ENCODE results near the gene SUPT6H. TPM values are rescaled to one million over a fixed set of nuclear protein-coding genes. Genes with fewer than 3 reads are reported as not detected.

The SUPT6H gene
- total and polyA plus RNA-seq, 9 of the 15 experiments (the other 6 are each of a cell fraction or from before 2014, with no cell fraction given), result 1.7 to 77.7 (median 49.2) TPM

GRCh38 chr17:28726627-28727491, 64.9 kb downstream of the SUPT6H start (continued):
- TF ChIP-seq HMGN3 (IDR thresholded peaks at IDR 0.05; ENCODE audit: borderline replicate concordance, extremely low read depth, insufficient read length, low read depth, low read length), result peak; percentile 70
- TF ChIP-seq MYC (IDR thresholded peaks at IDR 0.05; ENCODE audit: low read depth, low read length), result peak; percentile 94
- no peak for TF ChIP-seq MYC (CRISPR knock-in tag; IDR thresholded peaks at IDR 0.05; ENCODE audit: borderline replicate concordance, low read depth)
- 0 out of 2 replicates have a peak, but pooled peaks have one; percentile 12 for TF ChIP-seq ZFPM2 (CRISPR knock-in tag; IDR thresholded peaks at IDR 0.05)
- TF ChIP-seq ZHX1 (conservative IDR thresholded peaks at IDR 0.05; ENCODE audit: low read length), result 0 out of 2 replicates have a peak, but pooled peaks have one; percentile 37
- peak; percentile 61 for TF ChIP-seq RBM22 (IDR thresholded peaks at IDR 0.05; ENCODE audit: low read depth, low read length, poor library complexity, severe bottlenecking)
- TF ChIP-seq POU5F1 (IDR thresholded peaks at IDR 0.05; ENCODE audit: borderline replicate concordance, low read depth, low read length, partially characterized antibody), result peak; percentile 3
- peak; percentile 52 for TF ChIP-seq ZBED1 (IDR thresholded peaks at IDR 0.05)
- TF ChIP-seq SIN3B (IDR thresholded peaks at IDR 0.05; ENCODE audit: low read depth), result no peak
- peak; percentile 64 to 97; a peak in 3 of 4 replicates for TF ChIP-seq SIN3A (IDR thresholded peaks at IDR 0.05; ENCODE audit: borderline replicate concordance in 2 of 2, control insufficient read depth in 1 of 2, low read depth in 2 of 2, low read length in 2 of 2)
- TF ChIP-seq E2F4 (CRISPR knock-in tag; IDR thresholded peaks at IDR 0.05; ENCODE audit: low read depth), result 0 out of 2 replicates have a peak, but pooled peaks have one; percentile 42
- TF ChIP-seq TBL1XR1 (IDR thresholded peaks at IDR 0.05; ENCODE audit: low read length in 2 of 2), result peak; percentile 52 to 57; a peak in 2 of 4 replicates
- TF ChIP-seq SPI1 (IDR thresholded peaks at IDR 0.05; ENCODE audit: borderline replicate concordance, low read depth, low read length), result peak; percentile 57; the same call in 1 of the 2 replicates
- TF ChIP-seq ELK1 (CRISPR knock-in tag; IDR thresholded peaks at IDR 0.05), result no peak
- TF ChIP-seq PML (IDR thresholded peaks at IDR 0.05; ENCODE audit: low read length), result 0 out of 2 replicates have a peak, but pooled peaks have one; percentile 52
- TF ChIP-seq ZNF740 (CRISPR knock-in tag; IDR thresholded peaks at IDR 0.05), result peak; percentile 74
- peak in 1 of 2 experiments; percentile 57; a peak in 2 of 4 replicates for TF ChIP-seq ZNF740 (tag; IDR thresholded peaks at IDR 0.05)
- peak; percentile 70 for TF ChIP-seq CBFB (CRISPR knock-in tag; IDR thresholded peaks at IDR 0.05)
- peak; percentile 67; the same call in 1 of the 2 replicates for TF ChIP-seq ZNF644 (tag; IDR thresholded peaks at IDR 0.05; ENCODE audit: low read depth)
- peak; percentile 41 for TF ChIP-seq CCNT2 (IDR thresholded peaks at IDR 0.05; ENCODE audit: borderline replicate concordance, extremely low read depth, insufficient read length, low read depth, low read length)

Measured in K562 (cell line).